Endothelial cell of umbilical vein (primary cell): ENCODE measurements around the gene SF3B5.

Source experiments
- CTCF ChIP-seq, 2 donors: IDR thresholded peaks; 1 replicate in 1 of 2; 2 replicates in 1 of 2; pipeline ENCODE4 v1.5.1; 2011; ENCODE audit warnings: low read length in 2 of 2, mild to moderate bottlenecking in 2 of 2, moderate library complexity in 2 of 2, control low read depth in 1 of 2, inconsistent platforms in 1 of 2, low read depth in 1 of 2; ENCODE audit not compliant: insufficient read depth in 1 of 2; ENCODE audit errors: extremely low read depth in 1 of 2
- EZH2 ChIP-seq: IDR thresholded peaks from 2 replicates; pipeline ENCODE4 v1.6.1; 2012; ENCODE audit warnings: borderline replicate concordance, low read depth, mild to moderate bottlenecking, moderate library complexity, low read length, inconsistent platforms; ENCODE audit not compliant: severe bottlenecking
- FOS ChIP-seq: IDR thresholded peaks from 2 replicates; pipeline ENCODE4 v1.6.1; 2011; ENCODE audit warnings: mild to moderate bottlenecking, low read length, moderate library complexity, borderline replicate concordance; ENCODE audit not compliant: insufficient read depth
- JUN ChIP-seq: IDR thresholded peaks from 2 replicates; pipeline ENCODE4 v1.6.1; 2011; ENCODE audit warnings: borderline replicate concordance, low read depth; ENCODE audit not compliant: insufficient read length, insufficient read depth
- POLR2A ChIP-seq: IDR thresholded peaks from 2 replicates; pipeline ENCODE4 v1.6.1; 2012; ENCODE audit warnings: low read depth, mild to moderate bottlenecking, control low read depth, low read length
- POLR2AphosphoS5 ChIP-seq: IDR thresholded peaks from 2 replicates; pipeline ENCODE4 v1.6.1; 2012; ENCODE audit warnings: low read depth, mild to moderate bottlenecking, control low read depth, low read length, moderate library complexity; ENCODE audit not compliant: insufficient read depth

GRCh38 chr6:144143106-144143505 is 47.7 kb upstream of the SF3B5 start:
- TF ChIP-seq POLR2AphosphoS5: no peak
- no peak for TF ChIP-seq CTCF (IDR thresholded peaks at IDR 0.05; ENCODE audit: extremely low read depth in 1 of 2, insufficient read depth in 1 of 2, low read depth in 1 of 2, low read length in 2 of 2)
- no peak for TF ChIP-seq POLR2A
- TF ChIP-seq EZH2: no peak
- no peak for TF ChIP-seq FOS
- no peak for TF ChIP-seq JUN
